Measurements from ENCODE around the gene PPIP5K2. TPM values are rescaled to one million over a fixed set of nuclear protein-coding genes. Genes with fewer than 3 reads are reported as not detected.

The PPIP5K2 gene
- polyA plus RNA-seq, 1 donor from 2014 or later: 153 TPM

DNA sequence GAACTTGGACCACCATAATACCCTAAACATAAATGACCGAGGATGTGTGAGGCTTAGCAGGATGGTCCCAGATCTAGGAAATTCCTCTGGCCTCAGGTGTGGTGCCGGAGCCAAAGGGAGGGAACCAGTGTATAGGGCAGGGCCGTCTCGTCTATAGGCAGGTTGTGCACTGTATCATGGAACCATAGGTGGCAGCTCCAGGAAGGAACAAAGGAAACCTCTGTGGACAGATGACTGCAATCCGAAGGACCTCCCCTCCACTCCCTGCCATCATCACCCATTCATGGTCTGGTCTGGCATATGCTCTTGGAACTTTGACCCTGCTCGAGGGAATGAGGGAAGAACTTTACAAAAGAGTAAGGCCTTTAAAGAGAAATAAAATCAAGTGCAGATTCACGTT lies 135.6 kb downstream of the PPIP5K2 start:
- H3K27me3 ChIP-seq (ENCODE audit: insufficient read depth, low read depth, low read length): no peaks in the 10 kb centered on the region
- no peaks in the 10 kb centered on the region for H3K9me3 ChIP-seq (ENCODE audit: low read length)
- H3K4me3 ChIP-seq (ENCODE audit: low read length): no peak overlapping the region
- no peak overlapping the region for H3K9ac ChIP-seq (ENCODE audit: low read length)
- H3K36me3 ChIP-seq (ENCODE audit: insufficient read depth, low read length): no peaks in the 10 kb centered on the region
- no peak overlapping the region for H3K27ac ChIP-seq (ENCODE audit: low read length)
- no peaks in the 10 kb centered on the region for H4K20me1 ChIP-seq (ENCODE audit: insufficient read depth)
- H2AFZ ChIP-seq (ENCODE audit: low read depth, low read length): no peak overlapping the region
- no peak overlapping the region for H3K4me2 ChIP-seq (ENCODE audit: low read length)
- peaks cover 8% of the 10 kb centered on the region for H3K79me2 ChIP-seq (replicated peaks; ENCODE audit: insufficient read depth, low read length)
- H3K9me2 ChIP-seq (ENCODE audit: insufficient read depth, low read length): no peaks in the 10 kb centered on the region
- TF ChIP-seq EZH2 (IDR thresholded peaks at IDR 0.05; ENCODE audit: borderline replicate concordance, insufficient read depth, low read length, poor library complexity, severe bottlenecking) (no peak), POLR2AphosphoS5 (IDR thresholded peaks at IDR 0.05) (no peak), SMC3 (conservative IDR thresholded peaks at IDR 0.05; ENCODE audit: poor library complexity) (no peak), MXI1 (conservative IDR thresholded peaks at IDR 0.05; ENCODE audit: poor library complexity, severe bottlenecking) (no peak), RAD21 (conservative IDR thresholded peaks at IDR 0.05) (no peak), TAF1 (IDR thresholded peaks at IDR 0.05; ENCODE audit: low read depth) (no peak), REST (IDR thresholded peaks at IDR 0.05; ENCODE audit: borderline replicate concordance) (no peak), EP300 (conservative IDR thresholded peaks at IDR 0.05; ENCODE audit: poor library complexity, severe bottlenecking) (no peak)
- no peaks in the 10 kb centered on the region for H3F3A ChIP-seq (ENCODE audit: insufficient read depth, low read length, poor library complexity, severe bottlenecking)

DNA sequence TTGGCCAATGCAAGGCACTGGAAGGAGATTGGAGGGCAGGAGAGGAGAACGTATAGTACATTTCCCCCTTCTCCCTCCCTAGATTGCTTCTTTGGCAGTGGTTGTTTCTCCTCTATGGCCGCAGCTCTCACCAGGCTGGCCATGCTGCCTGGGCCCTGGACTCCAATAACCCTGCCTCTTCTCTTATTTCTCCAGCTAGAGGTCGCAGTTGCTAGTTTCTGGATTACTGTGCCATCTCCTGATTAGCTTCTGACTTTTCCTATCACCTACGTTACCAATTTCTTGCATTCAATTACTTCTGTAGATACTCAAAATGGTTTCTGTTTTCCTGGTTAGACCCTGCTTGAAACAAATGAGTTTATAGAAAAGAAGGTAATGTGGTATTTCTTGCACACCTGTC lies 136.1 kb downstream of the PPIP5K2 start:
- no peaks in the 10 kb centered on the region for H4K20me1 ChIP-seq (ENCODE audit: insufficient read depth)
- H3K9ac ChIP-seq (ENCODE audit: low read length): no peak overlapping the region
- H3K27ac ChIP-seq (ENCODE audit: low read length): no peak overlapping the region
- no peaks in the 10 kb centered on the region for H3K9me2 ChIP-seq (ENCODE audit: insufficient read depth, low read length)
- H3K27me3 ChIP-seq (ENCODE audit: insufficient read depth, low read depth, low read length): no peaks in the 10 kb centered on the region
- H3K79me2 ChIP-seq (replicated peaks; ENCODE audit: insufficient read depth, low read length): peaks cover 13% of the 10 kb centered on the region
- H3K9me3 ChIP-seq (ENCODE audit: low read length): no peaks in the 10 kb centered on the region
- H2AFZ ChIP-seq (ENCODE audit: low read depth, low read length): no peak overlapping the region
- H3F3A ChIP-seq (ENCODE audit: insufficient read depth, low read length, poor library complexity, severe bottlenecking): no peaks in the 10 kb centered on the region
- no peak overlapping the region for H3K4me2 ChIP-seq (ENCODE audit: low read length)
- H3K36me3 ChIP-seq (ENCODE audit: insufficient read depth, low read length): no peaks in the 10 kb centered on the region
- H3K4me3 ChIP-seq (ENCODE audit: low read length): no peak overlapping the region
- no peak for TF ChIP-seq EP300 (conservative IDR thresholded peaks at IDR 0.05; ENCODE audit: poor library complexity, severe bottlenecking)
- TF ChIP-seq REST (IDR thresholded peaks at IDR 0.05; ENCODE audit: borderline replicate concordance): no peak
- no peak for TF ChIP-seq POLR2AphosphoS5 (IDR thresholded peaks at IDR 0.05)
